Activated effector memory CD4-positive, alpha-beta T cell treated with anti-CD3 and anti-CD28 coated beads, Interleukin-2, amount 50 U/mL, for 16 hours (primary cell): ENCODE measurements around the gene LY6G6D.

Experiments used
- DNase-seq: peaks from one replicate; pipeline ENCODE4 v3.0.0-alpha.2; 2020

Gene LY6G6D

DNA sequence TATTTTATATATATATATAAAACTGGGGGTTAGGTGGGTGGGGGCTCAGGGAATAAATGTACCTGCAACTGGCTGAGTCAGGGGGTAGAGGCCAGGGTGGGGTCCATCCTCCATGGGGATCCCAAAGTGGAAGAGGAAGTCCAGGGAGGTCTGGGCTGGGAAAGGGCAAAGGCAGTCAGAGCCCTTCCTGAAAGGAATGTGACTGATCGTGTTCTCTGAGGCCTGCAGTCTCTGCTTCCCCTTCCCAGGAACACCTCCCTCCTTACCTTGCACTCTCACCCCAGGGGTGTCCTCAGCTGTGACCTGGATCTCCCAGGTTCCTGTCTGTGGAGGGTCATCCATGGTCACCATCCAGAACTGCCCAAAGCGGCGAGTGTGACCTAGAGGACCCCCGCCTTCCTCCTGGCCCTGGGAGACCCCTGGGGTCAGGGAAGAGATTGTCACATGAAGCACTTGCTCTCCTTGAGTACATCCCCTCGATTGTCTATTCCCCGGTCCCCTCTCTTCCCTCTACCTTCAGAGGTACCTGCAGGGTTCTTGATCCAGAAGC lies 52.0 kb downstream of the LY6G6D start:
- DNase-seq: no peak
